SK-N-SH treated with all-trans-retinoic acid at 6 μM for 48 hours (cell line): ENCODE data around the gene SENP5.
"Not testable (repeated sequence)": the region's sequence is repeated elsewhere in the genome, so short reads cannot be mapped to it uniquely, and the experiment has no call there.

ENCODE experiments used
- ATAC-seq: fragments of 200-7000 bp; cut with Tn5 transposase; 3 replicates; pipeline ENCODE4 v1.9.1; 2020; ENCODE audit warnings: mild to moderate bottlenecking, moderate library complexity
- ARNTL ChIP-seq: fragments of 450-650 bp; formaldehyde crosslinking; IDR thresholded peaks from 2 replicates; pipeline ENCODE4 v1.5.0; 2020; ENCODE audit warnings: low read depth, mild to moderate bottlenecking, moderate library complexity, borderline replicate concordance
- BACH2 ChIP-seq: fragments of 250-450 bp; sonication (Bioruptor Pico); IDR thresholded peaks from 2 replicates; pipeline ENCODE4 v1.9.0; 2021; ENCODE audit warnings: mild to moderate bottlenecking, borderline replicate concordance
- GLIS3 ChIP-seq: fragments of 250-450 bp; sonication (Bioruptor Pico); IDR thresholded peaks from 2 replicates; pipeline ENCODE4 v1.5.0; 2020; ENCODE audit warnings: mild to moderate bottlenecking, moderate library complexity
- ISL1 ChIP-seq: fragments of 250-450 bp; sonication (Bioruptor Pico); IDR thresholded peaks from 2 replicates; pipeline ENCODE4 v2.1.2; 2022; ENCODE audit warnings: mild to moderate bottlenecking, moderate library complexity
- OSR1 ChIP-seq: fragments of 250-450 bp; sonication (Bioruptor Pico); IDR thresholded peaks from 2 replicates; pipeline ENCODE4 v1.8.0; 2022; ENCODE audit warnings: moderate library complexity, mild to moderate bottlenecking, inconsistent platforms
- PPARA ChIP-seq: fragments of 250-450 bp; sonication (Bioruptor Pico); IDR thresholded peaks from 2 replicates; pipeline ENCODE4 v1.5.0; 2020; ENCODE audit warnings: mild to moderate bottlenecking, borderline replicate concordance
- RARB ChIP-seq: fragments of 250-450 bp; sonication (Bioruptor Pico); IDR thresholded peaks from 2 replicates; pipeline ENCODE4 v1.8.0; 2021; ENCODE audit warnings: mild to moderate bottlenecking, moderate library complexity
- SNAI2 ChIP-seq: fragments of 250-450 bp; sonication (Bioruptor Pico); IDR thresholded peaks from 2 replicates; pipeline ENCODE4 v1.5.0; 2020; ENCODE audit warnings: mild to moderate bottlenecking, moderate library complexity
- TCF4 ChIP-seq: fragments of 250-450 bp; sonication (Bioruptor Pico); IDR thresholded peaks from 2 replicates; pipeline ENCODE4 v1.8.0; 2021; ENCODE audit warnings: mild to moderate bottlenecking, moderate library complexity, borderline replicate concordance
- TOX ChIP-seq: fragments of 250-450 bp; sonication (Bioruptor Pico); IDR thresholded peaks from 2 replicates; pipeline ENCODE4 v1.8.0; 2021; ENCODE audit warnings: mild to moderate bottlenecking, moderate library complexity, borderline replicate concordance
- ZC3H10 ChIP-seq: fragments of 250-450 bp; sonication (Bioruptor Pico); IDR thresholded peaks from 2 replicates; pipeline ENCODE4 v1.5.1; 2021; ENCODE audit warnings: mild to moderate bottlenecking, moderate library complexity
- ZFP3 ChIP-seq: fragments of 250-450 bp; sonication (Bioruptor Pico); IDR thresholded peaks from 2 replicates; pipeline ENCODE4 v1.5.0; 2020; ENCODE audit warnings: mild to moderate bottlenecking, moderate library complexity
- ZFP30 ChIP-seq: fragments of 450-650 bp; formaldehyde crosslinking; IDR thresholded peaks from 2 replicates; pipeline ENCODE4 v1.5.0; 2022; ENCODE audit warnings: mild to moderate bottlenecking, moderate library complexity
- ZNF565 ChIP-seq: fragments of 450-650 bp; formaldehyde crosslinking; conservative IDR thresholded peaks from 2 replicates; pipeline ENCODE4 v1.5.0; 2020; ENCODE audit warnings: low read depth, mild to moderate bottlenecking, moderate library complexity
- ZNF8 ChIP-seq: fragments of 450-650 bp; formaldehyde crosslinking; IDR thresholded peaks from 2 replicates; pipeline ENCODE4 v1.5.0; 2020; ENCODE audit warnings: mild to moderate bottlenecking, moderate library complexity
- TF ChIP-seq, protein P1 (sequence below): fragments of 250-450 bp; sonication (Bioruptor Pico); IDR thresholded peaks from 2 replicates; pipeline ENCODE4 v1.5.0; 2020; ENCODE audit warnings: mild to moderate bottlenecking, moderate library complexity
- TF ChIP-seq, protein P2 (sequence below): fragments of 250-450 bp; sonication (Bioruptor Pico); IDR thresholded peaks from 2 replicates; pipeline ENCODE4 v1.5.1; 2020; ENCODE audit warnings: low read depth, mild to moderate bottlenecking, moderate library complexity
- TF ChIP-seq, protein P3 (sequence below): fragments of 250-450 bp; sonication (Bioruptor Pico); IDR thresholded peaks from 2 replicates; pipeline ENCODE4 v1.8.0; 2021; ENCODE audit warnings: low read depth, mild to moderate bottlenecking, moderate library complexity, borderline replicate concordance
- TF ChIP-seq, protein P4 (sequence below): fragments of 250-450 bp; sonication (Bioruptor Pico); IDR thresholded peaks from 2 replicates; pipeline ENCODE4 v1.8.0; 2020; ENCODE audit warnings: mild to moderate bottlenecking, moderate library complexity, borderline replicate concordance
- TF ChIP-seq, protein P5 (sequence below): fragments of 250-450 bp; sonication (Bioruptor Pico); IDR thresholded peaks from 2 replicates; pipeline ENCODE4 v1.5.1; 2021; ENCODE audit warnings: mild to moderate bottlenecking, moderate library complexity

The SENP5 gene

DNA sequence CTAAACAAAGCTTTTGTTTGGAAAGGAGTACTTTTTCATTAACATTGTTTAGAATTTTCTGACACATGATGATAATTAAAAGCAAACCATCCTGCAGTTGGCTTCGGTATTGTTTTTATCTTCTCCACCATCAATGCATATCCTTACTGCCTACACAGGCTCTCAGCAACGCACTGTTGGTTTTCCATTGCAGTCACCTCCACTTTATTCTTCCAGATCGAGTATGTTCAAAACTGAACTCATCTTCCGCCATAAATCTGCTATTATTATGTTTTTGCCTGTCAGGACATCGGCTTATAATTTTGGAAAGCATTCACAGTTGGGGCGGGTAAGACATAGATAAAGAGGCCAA is 589 bp upstream of the SENP5 start (continued):
- TF ChIP-seq, protein P1, sequence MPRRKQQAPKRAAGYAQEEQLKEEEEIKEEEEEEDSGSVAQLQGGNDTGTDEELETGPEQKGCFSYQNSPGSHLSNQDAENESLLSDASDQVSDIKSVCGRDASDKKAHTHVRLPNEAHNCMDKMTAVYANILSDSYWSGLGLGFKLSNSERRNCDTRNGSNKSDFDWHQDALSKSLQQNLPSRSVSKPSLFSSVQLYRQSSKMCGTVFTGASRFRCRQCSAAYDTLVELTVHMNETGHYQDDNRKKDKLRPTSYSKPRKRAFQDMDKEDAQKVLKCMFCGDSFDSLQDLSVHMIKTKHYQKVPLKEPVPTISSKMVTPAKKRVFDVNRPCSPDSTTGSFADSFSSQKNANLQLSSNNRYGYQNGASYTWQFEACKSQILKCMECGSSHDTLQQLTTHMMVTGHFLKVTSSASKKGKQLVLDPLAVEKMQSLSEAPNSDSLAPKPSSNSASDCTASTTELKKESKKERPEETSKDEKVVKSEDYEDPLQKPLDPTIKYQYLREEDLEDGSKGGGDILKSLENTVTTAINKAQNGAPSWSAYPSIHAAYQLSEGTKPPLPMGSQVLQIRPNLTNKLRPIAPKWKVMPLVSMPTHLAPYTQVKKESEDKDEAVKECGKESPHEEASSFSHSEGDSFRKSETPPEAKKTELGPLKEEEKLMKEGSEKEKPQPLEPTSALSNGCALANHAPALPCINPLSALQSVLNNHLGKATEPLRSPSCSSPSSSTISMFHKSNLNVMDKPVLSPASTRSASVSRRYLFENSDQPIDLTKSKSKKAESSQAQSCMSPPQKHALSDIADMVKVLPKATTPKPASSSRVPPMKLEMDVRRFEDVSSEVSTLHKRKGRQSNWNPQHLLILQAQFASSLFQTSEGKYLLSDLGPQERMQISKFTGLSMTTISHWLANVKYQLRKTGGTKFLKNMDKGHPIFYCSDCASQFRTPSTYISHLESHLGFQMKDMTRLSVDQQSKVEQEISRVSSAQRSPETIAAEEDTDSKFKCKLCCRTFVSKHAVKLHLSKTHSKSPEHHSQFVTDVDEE (CRISPR knock-in tag): no peak
- TF ChIP-seq, protein P2, sequence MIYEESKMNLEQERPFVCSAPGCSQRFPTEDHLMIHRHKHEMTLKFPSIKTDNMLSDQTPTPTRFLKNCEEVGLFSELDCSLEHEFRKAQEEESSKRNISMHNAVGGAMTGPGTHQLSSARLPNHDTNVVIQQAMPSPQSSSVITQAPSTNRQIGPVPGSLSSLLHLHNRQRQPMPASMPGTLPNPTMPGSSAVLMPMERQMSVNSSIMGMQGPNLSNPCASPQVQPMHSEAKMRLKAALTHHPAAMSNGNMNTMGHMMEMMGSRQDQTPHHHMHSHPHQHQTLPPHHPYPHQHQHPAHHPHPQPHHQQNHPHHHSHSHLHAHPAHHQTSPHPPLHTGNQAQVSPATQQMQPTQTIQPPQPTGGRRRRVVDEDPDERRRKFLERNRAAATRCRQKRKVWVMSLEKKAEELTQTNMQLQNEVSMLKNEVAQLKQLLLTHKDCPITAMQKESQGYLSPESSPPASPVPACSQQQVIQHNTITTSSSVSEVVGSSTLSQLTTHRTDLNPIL: no peak
- TF ChIP-seq PPARA (CRISPR knock-in tag) (no peak), ZNF8 (CRISPR knock-in tag) (no peak), ARNTL (no peak), ZNF565 (CRISPR knock-in tag) (no peak)

DNA sequence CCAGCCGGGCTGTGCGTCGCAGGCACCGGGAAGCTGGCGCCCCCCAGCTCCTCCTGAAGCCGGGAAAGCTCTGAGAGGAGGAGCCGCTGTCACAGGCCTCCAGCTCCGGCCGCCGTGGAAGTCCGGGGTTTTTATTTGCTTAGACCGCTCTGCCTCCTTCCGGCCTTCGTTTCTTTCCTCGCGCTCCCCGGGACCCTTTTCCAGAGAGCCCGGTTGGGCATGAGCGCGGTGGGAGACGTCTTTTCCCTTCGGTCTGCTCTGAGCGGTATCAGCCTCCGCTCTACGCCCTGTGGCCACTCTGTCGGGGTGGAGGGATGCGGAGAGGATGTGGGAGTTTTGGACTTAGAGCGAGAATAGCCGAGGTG is 559 bp downstream of the SENP5 start:
- no peak for TF ChIP-seq ISL1 (CRISPR knock-in tag)
- TF ChIP-seq, protein P3, sequence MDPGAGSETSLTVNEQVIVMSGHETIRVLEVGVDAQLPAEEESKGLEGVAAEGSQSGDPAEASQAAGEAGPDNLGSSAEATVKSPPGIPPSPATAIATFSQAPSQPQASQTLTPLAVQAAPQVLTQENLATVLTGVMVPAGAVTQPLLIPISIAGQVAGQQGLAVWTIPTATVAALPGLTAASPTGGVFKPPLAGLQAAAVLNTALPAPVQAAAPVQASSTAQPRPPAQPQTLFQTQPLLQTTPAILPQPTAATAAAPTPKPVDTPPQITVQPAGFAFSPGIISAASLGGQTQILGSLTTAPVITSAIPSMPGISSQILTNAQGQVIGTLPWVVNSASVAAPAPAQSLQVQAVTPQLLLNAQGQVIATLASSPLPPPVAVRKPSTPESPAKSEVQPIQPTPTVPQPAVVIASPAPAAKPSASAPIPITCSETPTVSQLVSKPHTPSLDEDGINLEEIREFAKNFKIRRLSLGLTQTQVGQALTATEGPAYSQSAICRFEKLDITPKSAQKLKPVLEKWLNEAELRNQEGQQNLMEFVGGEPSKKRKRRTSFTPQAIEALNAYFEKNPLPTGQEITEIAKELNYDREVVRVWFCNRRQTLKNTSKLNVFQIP (CRISPR knock-in tag): no peak
- no peak for TF ChIP-seq OSR1
- no peak for TF ChIP-seq ZNF565 (CRISPR knock-in tag)
- TF ChIP-seq PPARA (CRISPR knock-in tag): no peak
- TF ChIP-seq TOX: no peak
- no peak for TF ChIP-seq BACH2
- TF ChIP-seq ARNTL: no peak
- no peak for TF ChIP-seq ZC3H10
- TF ChIP-seq, protein P4, sequence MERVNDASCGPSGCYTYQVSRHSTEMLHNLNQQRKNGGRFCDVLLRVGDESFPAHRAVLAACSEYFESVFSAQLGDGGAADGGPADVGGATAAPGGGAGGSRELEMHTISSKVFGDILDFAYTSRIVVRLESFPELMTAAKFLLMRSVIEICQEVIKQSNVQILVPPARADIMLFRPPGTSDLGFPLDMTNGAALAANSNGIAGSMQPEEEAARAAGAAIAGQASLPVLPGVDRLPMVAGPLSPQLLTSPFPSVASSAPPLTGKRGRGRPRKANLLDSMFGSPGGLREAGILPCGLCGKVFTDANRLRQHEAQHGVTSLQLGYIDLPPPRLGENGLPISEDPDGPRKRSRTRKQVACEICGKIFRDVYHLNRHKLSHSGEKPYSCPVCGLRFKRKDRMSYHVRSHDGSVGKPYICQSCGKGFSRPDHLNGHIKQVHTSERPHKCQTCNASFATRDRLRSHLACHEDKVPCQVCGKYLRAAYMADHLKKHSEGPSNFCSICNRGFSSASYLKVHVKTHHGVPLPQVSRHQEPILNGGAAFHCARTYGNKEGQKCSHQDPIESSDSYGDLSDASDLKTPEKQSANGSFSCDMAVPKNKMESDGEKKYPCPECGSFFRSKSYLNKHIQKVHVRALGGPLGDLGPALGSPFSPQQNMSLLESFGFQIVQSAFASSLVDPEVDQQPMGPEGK (CRISPR knock-in tag): no peak
- TF ChIP-seq, protein P1 (CRISPR knock-in tag): no peak
- TF ChIP-seq, protein P5, sequence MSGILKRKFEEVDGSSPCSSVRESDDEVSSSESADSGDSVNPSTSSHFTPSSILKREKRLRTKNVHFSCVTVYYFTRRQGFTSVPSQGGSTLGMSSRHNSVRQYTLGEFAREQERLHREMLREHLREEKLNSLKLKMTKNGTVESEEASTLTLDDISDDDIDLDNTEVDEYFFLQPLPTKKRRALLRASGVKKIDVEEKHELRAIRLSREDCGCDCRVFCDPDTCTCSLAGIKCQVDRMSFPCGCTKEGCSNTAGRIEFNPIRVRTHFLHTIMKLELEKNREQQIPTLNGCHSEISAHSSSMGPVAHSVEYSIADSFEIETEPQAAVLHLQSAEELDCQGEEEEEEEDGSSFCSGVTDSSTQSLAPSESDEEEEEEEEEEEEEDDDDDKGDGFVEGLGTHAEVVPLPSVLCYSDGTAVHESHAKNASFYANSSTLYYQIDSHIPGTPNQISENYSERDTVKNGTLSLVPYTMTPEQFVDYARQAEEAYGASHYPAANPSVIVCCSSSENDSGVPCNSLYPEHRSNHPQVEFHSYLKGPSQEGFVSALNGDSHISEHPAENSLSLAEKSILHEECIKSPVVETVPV (CRISPR knock-in tag): no peak
- TF ChIP-seq GLIS3: no peak
- TF ChIP-seq SNAI2 (CRISPR knock-in tag): no peak
- TF ChIP-seq ZFP30: no peak
- no peak for TF ChIP-seq RARB (CRISPR knock-in tag)
- peak; percentile 62 for ATAC-seq

DNA sequence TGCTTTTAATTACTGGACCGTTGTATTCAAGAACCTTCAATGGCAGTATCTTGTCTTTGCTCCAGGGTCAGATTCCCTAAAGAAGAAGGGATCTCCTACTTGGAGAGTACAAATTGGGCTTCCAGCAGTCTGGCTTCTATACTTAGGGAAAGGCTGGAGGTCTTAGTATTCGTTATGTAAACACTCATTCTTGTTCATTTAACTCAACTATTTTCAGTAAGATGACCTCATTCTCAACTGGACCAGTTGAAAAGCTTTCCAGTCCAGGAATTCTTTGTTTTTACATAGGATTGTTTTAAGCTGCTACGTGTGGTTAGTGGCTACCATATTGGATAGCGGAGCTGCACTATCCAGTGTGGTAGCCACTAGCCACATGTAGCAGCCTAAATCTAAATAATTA is 4.6 kb downstream of the SENP5 start:
- ATAC-seq: no peak
- no peak for TF ChIP-seq GLIS3
- no peak for TF ChIP-seq ZFP3
- TF ChIP-seq, protein P1 (CRISPR knock-in tag): no peak
- no peak for TF ChIP-seq TCF4

DNA sequence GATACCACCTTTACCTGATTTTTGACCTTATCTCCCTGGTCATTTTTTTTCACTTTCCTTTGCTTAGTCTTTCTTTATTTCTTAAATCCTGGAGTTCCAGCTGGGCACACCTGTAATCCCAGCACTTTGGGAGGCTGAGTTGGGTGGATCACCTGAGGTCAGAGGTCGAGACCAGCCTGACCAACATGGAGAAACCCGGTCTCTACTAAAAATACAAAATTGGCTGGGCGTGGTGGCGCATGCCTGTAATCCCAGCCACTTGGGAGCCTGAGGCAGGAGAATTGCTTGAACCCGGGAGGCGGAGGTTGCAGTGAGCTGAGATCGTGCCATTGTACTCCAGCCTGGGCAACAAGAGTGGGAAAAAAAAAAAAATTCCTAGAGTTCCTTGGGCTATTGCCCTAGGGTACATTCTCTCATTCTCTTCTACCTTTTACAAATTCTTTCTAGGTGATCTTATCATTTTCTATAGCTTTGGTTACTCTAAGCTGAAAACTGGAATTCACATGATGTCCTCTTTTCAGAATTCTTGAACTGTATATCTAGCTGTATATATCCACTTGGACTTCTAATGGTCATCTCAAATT is 6.9 kb downstream of the SENP5 start:
- ATAC-seq: not testable (repeated sequence)
